Adipocyte (in vitro differentiated cells): ENCODE measurements around the gene RYR2.

ENCODE experiments used
- DNase-seq: peaks from one replicate; pipeline ENCODE4 v3.0.0-alpha.2; 2015; ENCODE audit warnings: low read depth
- H3K27me3 ChIP-seq: replicated peaks from 2 replicates; pipeline ENCODE4 v1.7.0; 2013; ENCODE audit warnings: mild to moderate bottlenecking, low read length, moderate library complexity; ENCODE audit not compliant: control insufficient read depth, insufficient read depth
- H3K36me3 ChIP-seq: 2 replicates; pipeline ENCODE4 v1.7.0; 2013; ENCODE audit warnings: low read length, mild to moderate bottlenecking, moderate library complexity; ENCODE audit not compliant: control insufficient read depth, insufficient read depth, severe bottlenecking
- H3K4me1 ChIP-seq: 2 replicates; pipeline ENCODE4 v1.7.0; 2013; ENCODE audit warnings: mild to moderate bottlenecking, low read length, moderate library complexity; ENCODE audit not compliant: control insufficient read depth, insufficient read depth
- H3K4me3 ChIP-seq: 2 replicates; pipeline ENCODE4 v1.7.0; 2013; ENCODE audit warnings: mild to moderate bottlenecking, low read length, moderate library complexity
- H3K9ac ChIP-seq: 2 replicates; pipeline ENCODE4 v1.7.0; 2013; ENCODE audit warnings: mild to moderate bottlenecking, low read length, moderate library complexity
- H3K9me3 ChIP-seq: 2 replicates; pipeline ENCODE4 v1.7.0; 2013; ENCODE audit warnings: mild to moderate bottlenecking, low read length, moderate library complexity; ENCODE audit not compliant: control insufficient read depth

RYR2 gene

GRCh38 chr1:237171454-237172117 lies 129.6 kb downstream of the RYR2 start:
- H3K4me3 ChIP-seq = no peak overlapping the region
- no peak overlapping the region for H3K9ac ChIP-seq
- no peaks in the 10 kb centered on the region for H3K9me3 ChIP-seq
- no peaks in the 10 kb centered on the region for H3K27me3 ChIP-seq
- no peaks in the 10 kb centered on the region for H3K36me3 ChIP-seq
- H3K4me1 ChIP-seq = no peaks in the 10 kb centered on the region
- no peak for DNase-seq

- no peak for DNase-seq
- H3K4me1 ChIP-seq = no peaks in the 10 kb centered on the region
- H3K4me3 ChIP-seq = no peak overlapping the region
- H3K9ac ChIP-seq = no peak overlapping the region
- H3K9me3 ChIP-seq = no peaks in the 10 kb centered on the region
- H3K27me3 ChIP-seq = no peaks in the 10 kb centered on the region
- H3K36me3 ChIP-seq = no peaks in the 10 kb centered on the region
Observed at GRCh38 chr1:237172118-237172485, 130.1 kb downstream of the RYR2 start.

GRCh38 chr1:237179503-237179902 lies 137.5 kb downstream of the RYR2 start:
- Histone ChIP-seq H3K4me3 (no peak overlapping the region), H3K27me3 (peaks cover 4% of the 10 kb centered on the region)

GRCh38 chr1:237180256-237180655 lies 138.3 kb downstream of the RYR2 start:
- DNase-seq = no peak
- no peak overlapping the region for H3K9ac ChIP-seq
- no peak overlapping the region for H3K4me3 ChIP-seq
- H3K36me3 ChIP-seq = no peaks in the 10 kb centered on the region
- H3K4me1 ChIP-seq = no peaks in the 10 kb centered on the region
- H3K27me3 ChIP-seq = peaks cover 4% of the 10 kb centered on the region
- H3K9me3 ChIP-seq = no peaks in the 10 kb centered on the region

More at GRCh38 chr1:237179503-237179902, 137.5 kb downstream of the RYR2 start:
- H3K4me1 ChIP-seq = no peaks in the 10 kb centered on the region
- H3K36me3 ChIP-seq = no peaks in the 10 kb centered on the region
- DNase-seq = no peak
- H3K9me3 ChIP-seq = no peaks in the 10 kb centered on the region
- no peak overlapping the region for H3K9ac ChIP-seq

GRCh38 chr1:237181743-237182317 lies 139.8 kb downstream of the RYR2 start:
- no peaks in the 10 kb centered on the region for H3K4me1 ChIP-seq
- no peaks in the 10 kb centered on the region for H3K36me3 ChIP-seq
- peaks cover 7% of the 10 kb centered on the region for H3K27me3 ChIP-seq
- DNase-seq = no peak
- H3K9me3 ChIP-seq = no peaks in the 10 kb centered on the region
- no peak overlapping the region for H3K4me3 ChIP-seq
- no peak overlapping the region for H3K9ac ChIP-seq

GRCh38 chr1:237183963-237184540 lies 142.1 kb downstream of the RYR2 start:
- DNase-seq = no peak
- Histone ChIP-seq H3K9me3 (no peaks in the 10 kb centered on the region), H3K36me3 (no peaks in the 10 kb centered on the region), H3K4me3 (no peak overlapping the region), H3K27me3 (peaks cover 7% of the 10 kb centered on the region), H3K4me1 (no peaks in the 10 kb centered on the region), H3K9ac (no peak overlapping the region)

GRCh38 chr1:237186675-237187074 lies 144.7 kb downstream of the RYR2 start:
- no peak overlapping the region for H3K9ac ChIP-seq
- no peaks in the 10 kb centered on the region for H3K36me3 ChIP-seq
- no peaks in the 10 kb centered on the region for H3K4me1 ChIP-seq
- H3K4me3 ChIP-seq = no peak overlapping the region
- peaks cover 3% of the 10 kb centered on the region for H3K27me3 ChIP-seq
- H3K9me3 ChIP-seq = no peaks in the 10 kb centered on the region
- DNase-seq = no peak

GRCh38 chr1:237187842-237188241 lies 145.9 kb downstream of the RYR2 start:
- Histone ChIP-seq H3K9ac (no peak overlapping the region), H3K4me3 (no peak overlapping the region), H3K4me1 (no peaks in the 10 kb centered on the region), H3K9me3 (no peaks in the 10 kb centered on the region), H3K36me3 (no peaks in the 10 kb centered on the region), H3K27me3 (peaks cover 3% of the 10 kb centered on the region)
- DNase-seq = no peak

- H3K4me1 ChIP-seq = no peaks in the 10 kb centered on the region
- no peak overlapping the region for H3K9ac ChIP-seq
- H3K4me3 ChIP-seq = no peak overlapping the region
- peaks cover 3% of the 10 kb centered on the region for H3K27me3 ChIP-seq
- DNase-seq = no peak
- no peaks in the 10 kb centered on the region for H3K9me3 ChIP-seq
- H3K36me3 ChIP-seq = no peaks in the 10 kb centered on the region
Observed at GRCh38 chr1:237191403-237191802, 149.4 kb downstream of the RYR2 start.

GRCh38 chr1:237197470-237198425 lies 155.8 kb downstream of the RYR2 start:
- H3K27me3 ChIP-seq = no peaks in the 10 kb centered on the region
- H3K4me3 ChIP-seq = no peak overlapping the region
- H3K9ac ChIP-seq = no peak overlapping the region
- no peaks in the 10 kb centered on the region for H3K9me3 ChIP-seq
- H3K4me1 ChIP-seq = no peaks in the 10 kb centered on the region
- no peak for DNase-seq
- no peaks in the 10 kb centered on the region for H3K36me3 ChIP-seq

- H3K27me3 ChIP-seq = no peaks in the 10 kb centered on the region
- no peak for DNase-seq
- H3K4me1 ChIP-seq = no peaks in the 10 kb centered on the region
- no peaks in the 10 kb centered on the region for H3K36me3 ChIP-seq
- H3K4me3 ChIP-seq = no peak overlapping the region
- H3K9me3 ChIP-seq = no peaks in the 10 kb centered on the region
- no peak overlapping the region for H3K9ac ChIP-seq
Observed at GRCh38 chr1:237199026-237199425, 157.0 kb downstream of the RYR2 start.
